GM20000 (cell line): ENCODE results near the gene LRRC43.
"Not testable (repeated sequence)": the region's sequence is repeated elsewhere in the genome, so short reads cannot be mapped to it uniquely, and the experiment has no call there.

ENCODE experiments used
- DNase-seq: peaks from one replicate; pipeline ENCODE4 v3.0.0; 2012; ENCODE audit warnings: low spot score
- TF ChIP-seq, protein P1 (sequence below): IDR thresholded peaks from 2 replicates; pipeline ENCODE4 v1.5.1; 2012; ENCODE audit warnings: mild to moderate bottlenecking, control low read depth; ENCODE audit errors: extremely low read depth, missing control alignments

LRRC43 gene

DNA sequence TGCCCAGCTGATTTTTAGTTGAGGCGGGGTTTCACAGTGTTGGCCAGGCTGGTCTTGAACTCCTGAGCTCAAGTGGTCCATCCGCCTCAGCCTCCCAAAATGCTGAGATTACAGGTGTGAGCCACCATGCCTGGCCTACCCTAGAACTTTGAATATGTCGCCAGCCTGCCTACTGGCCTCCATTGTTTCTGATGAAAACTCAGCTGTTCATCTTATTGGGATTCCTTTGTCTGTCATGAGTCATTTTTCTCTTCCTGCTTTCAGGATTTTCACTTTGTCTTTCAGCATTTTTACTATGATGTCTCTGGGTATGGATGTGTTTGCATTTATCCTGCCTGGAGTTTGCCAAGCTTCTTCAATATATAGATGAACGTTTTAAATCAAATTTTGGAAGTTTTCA lies 12.5 kb downstream of the LRRC43 start:
- TF ChIP-seq, protein P1, sequence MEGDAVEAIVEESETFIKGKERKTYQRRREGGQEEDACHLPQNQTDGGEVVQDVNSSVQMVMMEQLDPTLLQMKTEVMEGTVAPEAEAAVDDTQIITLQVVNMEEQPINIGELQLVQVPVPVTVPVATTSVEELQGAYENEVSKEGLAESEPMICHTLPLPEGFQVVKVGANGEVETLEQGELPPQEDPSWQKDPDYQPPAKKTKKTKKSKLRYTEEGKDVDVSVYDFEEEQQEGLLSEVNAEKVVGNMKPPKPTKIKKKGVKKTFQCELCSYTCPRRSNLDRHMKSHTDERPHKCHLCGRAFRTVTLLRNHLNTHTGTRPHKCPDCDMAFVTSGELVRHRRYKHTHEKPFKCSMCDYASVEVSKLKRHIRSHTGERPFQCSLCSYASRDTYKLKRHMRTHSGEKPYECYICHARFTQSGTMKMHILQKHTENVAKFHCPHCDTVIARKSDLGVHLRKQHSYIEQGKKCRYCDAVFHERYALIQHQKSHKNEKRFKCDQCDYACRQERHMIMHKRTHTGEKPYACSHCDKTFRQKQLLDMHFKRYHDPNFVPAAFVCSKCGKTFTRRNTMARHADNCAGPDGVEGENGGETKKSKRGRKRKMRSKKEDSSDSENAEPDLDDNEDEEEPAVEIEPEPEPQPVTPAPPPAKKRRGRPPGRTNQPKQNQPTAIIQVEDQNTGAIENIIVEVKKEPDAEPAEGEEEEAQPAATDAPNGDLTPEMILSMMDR = no peak
- DNase-seq = no peak

GRCh38 chr12:122197612-122197966 lies 14.7 kb downstream of the LRRC43 start:
- TF ChIP-seq, protein P1 = no peak

GRCh38 chr12:122199484-122200355 lies 16.8 kb downstream of the LRRC43 start:
- no peak for DNase-seq
- TF ChIP-seq, protein P1 = no peak

More at GRCh38 chr12:122197612-122197966, 14.7 kb downstream of the LRRC43 start:
- no peak for DNase-seq

DNA sequence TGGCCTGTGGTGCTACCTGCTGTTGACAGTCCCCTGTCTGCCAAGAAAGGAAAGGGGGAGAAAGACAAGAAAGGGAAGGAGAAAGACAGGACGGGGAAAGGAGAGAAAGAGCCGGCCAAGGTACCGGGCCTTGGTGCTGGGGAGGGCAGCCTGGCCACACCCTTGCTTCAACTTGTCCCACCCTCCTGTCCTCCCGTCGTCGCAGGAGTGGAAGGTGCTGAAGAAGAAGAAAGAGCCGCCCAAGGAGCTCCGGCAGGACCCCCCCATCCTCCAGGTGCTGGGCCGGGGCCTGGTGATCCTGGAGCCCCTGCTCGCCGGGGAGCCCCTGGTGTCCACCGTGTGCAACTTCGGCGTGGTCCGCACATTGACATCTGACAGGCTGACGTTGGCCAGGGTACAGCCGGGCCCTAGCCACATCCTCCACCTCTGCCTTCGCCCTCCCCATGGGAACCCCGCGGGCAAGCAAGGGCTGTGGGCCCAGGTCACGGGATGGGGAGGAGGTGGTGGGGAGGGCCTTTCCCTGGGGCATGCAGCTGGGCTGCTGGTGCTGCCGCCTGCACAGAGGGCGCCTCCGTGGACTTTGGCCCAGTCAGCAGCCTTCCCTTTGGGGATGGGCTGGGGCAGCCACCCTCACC lies 17.7 kb downstream of the LRRC43 start:
- DNase-seq = no peak
- TF ChIP-seq, protein P1 = no peak

GRCh38 chr12:122201381-122201780 lies 18.5 kb downstream of the LRRC43 start:
- no peak for DNase-seq
- TF ChIP-seq, protein P1 = no peak

DNA sequence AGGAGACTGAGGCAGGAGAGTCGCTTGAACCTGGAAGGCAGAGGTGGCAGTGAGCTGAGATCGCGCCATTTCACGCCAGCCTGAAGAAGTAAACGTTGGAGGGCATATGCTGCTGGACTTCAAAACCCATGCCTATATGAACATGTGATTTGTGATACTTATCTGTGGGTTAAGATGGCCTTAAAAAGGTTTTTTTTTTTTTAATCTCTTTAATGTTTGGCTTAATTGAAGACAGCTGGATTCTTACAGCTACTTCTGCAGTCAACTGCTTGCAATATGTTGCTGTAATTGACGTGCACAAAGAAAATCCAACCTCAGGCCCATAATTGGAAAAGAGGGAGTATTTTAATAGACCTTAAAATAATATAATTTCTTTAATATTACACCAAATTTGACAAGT lies 19.1 kb downstream of the LRRC43 start:
- TF ChIP-seq, protein P1 = no peak
- DNase-seq = no peak

- DNase-seq = not testable (repeated sequence)
These were observed 19.9 kb downstream of the LRRC43 start for GRCh38 chr12:122202811-122203210.
